GM23338 (cell line): Measurements from ENCODE around the gene TNFSF18.

ENCODE experiments used
- CTCF ChIP-seq, 2 experiments: fragments of 200-600 bp in 1 of 2; sonication (generic) in 1 of 2; conservative IDR thresholded peaks; 2 replicates each; pipeline versions ENCODE4 v1.5.1 to v1.6.1; 2016 to 2017; ENCODE audit warnings: antibody characterized with exemption in 2 of 2, low read depth in 2 of 2, mild to moderate bottlenecking in 2 of 2, moderate library complexity in 1 of 2
- EZH2 ChIP-seq: fragments of 200-600 bp; sonication (generic); IDR thresholded peaks from one replicate; pipeline ENCODE4 v1.8.0; 2017; ENCODE audit warnings: antibody characterized with exemption, mild to moderate bottlenecking, low read depth; ENCODE audit not compliant: unreplicated experiment
- EZH2phosphoT487 ChIP-seq: fragments of 200-600 bp; sonication (generic); IDR thresholded peaks from one replicate; pipeline ENCODE4 v1.8.1; 2018; ENCODE audit warnings: antibody characterized with exemption; ENCODE audit not compliant: unreplicated experiment
- JUNB ChIP-seq: IDR thresholded peaks from one replicate; pipeline ENCODE4 v1.6.1; 2016; ENCODE audit warnings: antibody characterized with exemption; ENCODE audit not compliant: unreplicated experiment
- POLR2AphosphoS5 ChIP-seq: IDR thresholded peaks from 2 replicates; pipeline ENCODE4 v1.6.1; 2016; ENCODE audit warnings: antibody characterized with exemption, low read depth
- REST ChIP-seq: IDR thresholded peaks from one replicate; pipeline ENCODE4 v1.6.1; 2018; ENCODE audit warnings: antibody characterized with exemption; ENCODE audit not compliant: unreplicated experiment

GRCh38 chr1:173098117-173098516 lies 47.4 kb upstream of the TNFSF18 start:
- TF ChIP-seq REST (no peak), CTCF (conservative IDR thresholded peaks at IDR 0.05; ENCODE audit: low read depth in 2 of 2) (no peak), POLR2AphosphoS5 (no peak), EZH2phosphoT487 (no peak), JUNB (no peak), EZH2 (no peak)
